Measurements from ENCODE around the gene PRKCA. TPM values are rescaled to one million over a fixed set of nuclear protein-coding genes. Genes with fewer than 3 reads are reported as not detected.

The PRKCA gene
- total and polyA plus RNA-seq, 2 donors (not counting 3 experiments of a cell fraction or from before 2014, with no cell fraction given), result 7.5 to 34.2 TPM

DNA sequence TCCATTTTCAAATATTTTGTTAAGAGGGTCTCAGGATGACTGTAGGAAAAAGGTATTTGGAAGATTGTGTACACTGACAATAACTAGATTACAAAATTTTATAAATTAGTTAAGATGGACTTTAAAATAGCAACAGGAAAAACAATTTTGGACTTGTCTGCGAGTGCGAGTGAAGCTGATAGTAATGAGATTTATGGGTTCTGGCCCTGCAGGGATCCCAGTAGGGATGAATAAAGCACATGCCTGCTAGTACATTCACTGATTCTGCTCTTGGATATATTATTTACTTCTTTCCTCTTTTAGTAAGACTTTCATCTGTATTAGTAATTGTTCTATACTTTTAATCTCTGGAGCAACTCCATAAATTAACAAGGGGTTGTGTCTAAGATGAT is 28.2 kb downstream of the PRKCA start:
- no peak for DNase-seq (ENCODE audit: low read depth, low spot score)
- dilution Hi-C loops (cut with MboI; ENCODE audit: extremely low pct_ligation_motif_present, low sequenced_read_pairs), result no loop called here
- FAIRE-seq, result no peak
- Histone ChIP-seq H3K79me2 (ENCODE audit: control insufficient read depth, insufficient read depth, low read length) (peaks cover 16% of the 10 kb centered on the region), H3K27me3 (ENCODE audit: control insufficient read depth in 2 of 2, insufficient read depth in 2 of 2, low read length in 2 of 2) (no peaks in the 10 kb centered on the region), H3K36me3 (ENCODE audit: control insufficient read depth in 2 of 2, extremely low read depth in 1 of 2, insufficient read depth in 2 of 2, low read length in 2 of 2) (no peaks in the 10 kb centered on the region), H3K9me1 (replicated peaks; ENCODE audit: control insufficient read depth, extremely low read depth, insufficient read depth, low read length) (no peaks in the 10 kb centered on the region), H3K27ac (ENCODE audit: insufficient read depth, low read depth, low read length) (no peak overlapping the region), H2AFZ (ENCODE audit: low read depth, low read length) (no peak overlapping the region), H3K9me3 (replicated peaks; ENCODE audit: control insufficient read depth, insufficient read depth, low read length) (no peaks in the 10 kb centered on the region), H3K9ac (replicated peaks; ENCODE audit: extremely low read depth, insufficient read depth, low read length) (no peak overlapping the region), H4K20me1 (replicated peaks; ENCODE audit: control insufficient read depth, extremely low read depth, insufficient read depth, low read length) (no peaks in the 10 kb centered on the region), H3K4me3 (replicated peaks in 1 of 3; ENCODE audit: insufficient read depth in 1 of 3, low read depth in 1 of 3, low read length in 3 of 3) (no peak overlapping the region), H3K4me1 (ENCODE audit: control insufficient read depth, extremely low read depth, insufficient read depth, low read length) (no peaks in the 10 kb centered on the region), H3K4me2 (ENCODE audit: insufficient read depth, low read length) (no peak overlapping the region)
- ChIA-PET CTCF (interaction anchor here (1.1 to 1.9 kb wide), 3 partner anchors 10 to 15 kb away, joined by 4 to 5 read pairs (median 4); no protein-coding TSS in a partner anchor), POLR2A (no interaction called here)
- TF ChIP-seq JUN (IDR thresholded peaks at IDR 0.05; ENCODE audit: borderline replicate concordance, insufficient read depth, insufficient read length, low read depth) (no peak), GATA2 (IDR thresholded peaks at IDR 0.05; ENCODE audit: insufficient read depth, insufficient read length, low read depth, low read length) (no peak), FOS (IDR thresholded peaks at IDR 0.05; ENCODE audit: borderline replicate concordance, insufficient read depth, low read length) (no peak), MYC (IDR thresholded peaks at IDR 0.05; ENCODE audit: low read depth, low read length) (no peak), POLR2AphosphoS5 (IDR thresholded peaks at IDR 0.05; ENCODE audit: insufficient read depth, low read depth, low read length) (no peak), POLR2A (IDR thresholded peaks at IDR 0.05; ENCODE audit: low read depth, low read length) (no peak)
- TF ChIP-seq, protein P1, sequence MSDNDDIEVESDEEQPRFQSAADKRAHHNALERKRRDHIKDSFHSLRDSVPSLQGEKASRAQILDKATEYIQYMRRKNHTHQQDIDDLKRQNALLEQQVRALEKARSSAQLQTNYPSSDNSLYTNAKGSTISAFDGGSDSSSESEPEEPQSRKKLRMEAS (IDR thresholded peaks at IDR 0.05; ENCODE audit: insufficient read depth, insufficient read length), result no peak
- TF ChIP-seq, protein P2, sequence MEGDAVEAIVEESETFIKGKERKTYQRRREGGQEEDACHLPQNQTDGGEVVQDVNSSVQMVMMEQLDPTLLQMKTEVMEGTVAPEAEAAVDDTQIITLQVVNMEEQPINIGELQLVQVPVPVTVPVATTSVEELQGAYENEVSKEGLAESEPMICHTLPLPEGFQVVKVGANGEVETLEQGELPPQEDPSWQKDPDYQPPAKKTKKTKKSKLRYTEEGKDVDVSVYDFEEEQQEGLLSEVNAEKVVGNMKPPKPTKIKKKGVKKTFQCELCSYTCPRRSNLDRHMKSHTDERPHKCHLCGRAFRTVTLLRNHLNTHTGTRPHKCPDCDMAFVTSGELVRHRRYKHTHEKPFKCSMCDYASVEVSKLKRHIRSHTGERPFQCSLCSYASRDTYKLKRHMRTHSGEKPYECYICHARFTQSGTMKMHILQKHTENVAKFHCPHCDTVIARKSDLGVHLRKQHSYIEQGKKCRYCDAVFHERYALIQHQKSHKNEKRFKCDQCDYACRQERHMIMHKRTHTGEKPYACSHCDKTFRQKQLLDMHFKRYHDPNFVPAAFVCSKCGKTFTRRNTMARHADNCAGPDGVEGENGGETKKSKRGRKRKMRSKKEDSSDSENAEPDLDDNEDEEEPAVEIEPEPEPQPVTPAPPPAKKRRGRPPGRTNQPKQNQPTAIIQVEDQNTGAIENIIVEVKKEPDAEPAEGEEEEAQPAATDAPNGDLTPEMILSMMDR (IDR thresholded peaks at IDR 0.05; ENCODE audit: extremely low read depth in 1 of 2, insufficient read depth in 1 of 2, low read depth in 1 of 2, low read length in 2 of 2), result no peak
- no TSS peak for BruUV-seq (replicated peaks)
- intact Hi-C loops (cut with micrococcal nuclease), result no loop called here

Data from endothelial cell of umbilical vein (primary cell).